Measurements from ENCODE around the gene SRSF7. TPM values are rescaled to one million over a fixed set of nuclear protein-coding genes. Genes with fewer than 3 reads are reported as not detected.
"Not testable (repeated sequence)": the region's sequence is repeated elsewhere in the genome, so short reads cannot be mapped to it uniquely, and the experiment has no call there.

SRSF7 gene
- 10 to 100 TPM; 28.1 to 75.0 (median 43.9) TPM for total RNA-seq
- polyA plus RNA-seq = 100 to 1,000 TPM in 1 of 2 donors, 10 to 100 TPM in 1; 42.2 to 101 TPM
- long read RNA-seq, donor 1, transcript SRSF7-201 (8 exons, 2,489 nt) = major isoform, 8 of 15 reads
- long read RNA-seq, donor 1, partial matches to known transcripts = 2 of 15 reads
- long read RNA-seq, donor 1, other reads (novel, unspliced or antisense) = 0 of 15 reads
- long read RNA-seq, donor 2, transcript SRSF7-201 (8 exons, 2,489 nt) = major isoform, 16 of 35 reads
- long read RNA-seq, donor 2, partial matches to known transcripts = 5 of 35 reads
- long read RNA-seq, donor 2, other reads (novel, unspliced or antisense) = 5 of 35 reads
- long read RNA-seq, donor 3, transcript SRSF7-201 (8 exons, 2,489 nt) = major isoform, 13 of 20 reads
- long read RNA-seq, donor 3, partial matches to known transcripts = 2 of 20 reads
- long read RNA-seq, donor 3, other reads (novel, unspliced or antisense) = 1 of 20 reads

- TF ChIP-seq POLR2A (IDR thresholded peaks at IDR 0.05) = peak; percentile 86 to 100
- no peak for TF ChIP-seq CTCF (IDR thresholded peaks at IDR 0.05)
- 0 to 1% (median 0%) methylated on average over 45 to 68 of the region's 68 CpGs for WGBS, 4 donors
- no peaks in the 10 kb centered on the region for H3K9me3 ChIP-seq
- H3K4me1 ChIP-seq = peaks cover 0 to 63% (median 38%) of the 10 kb centered on the region in 12 donors
- H3K4me3 ChIP-seq = peak within 1 kb of the TSS; percentile 61 to 98 (median 86)
- peaks cover 0 to 42% (median 35%) of the 10 kb centered on the region in 9 donors for H3K36me3 ChIP-seq
- no peaks in the 10 kb centered on the region for H3K27me3 ChIP-seq
- DNase-seq = peak; percentile 97 to 98 (median 97)
- ATAC-seq = peak; percentile 89 to 93 (median 90)
- H3K27ac ChIP-seq = peak within 1 kb of the TSS; percentile 90 to 99 (median 98)
- intact Hi-C loops (cut with DNase I) = loop anchor here in 1 of 10 donors (1.0 kb wide), 1 partner anchor 27 kb away; the partner anchor contains the start of gene GEMIN6
These were observed at the start of gene SRSF7 for GRCh38 chr2:38750891-38751595. Gene SRSF7, minus strand, starts transcription at chr2:38751361. Its CDS starts 105 bp downstream, at chr2:38751256.

GRCh38 chr2:38797953-38798352 is 46.8 kb upstream of the SRSF7 start:
- no peak overlapping the region for H3K4me3 ChIP-seq
- 77 to 100% (median 93%) methylated on average over 3 of the region's 3 CpGs for WGBS, 4 donors

GRCh38 chr2:38797250-38797676 is 46.1 kb upstream of the SRSF7 start:
- Histone ChIP-seq H3K9me3 (no peaks in the 10 kb centered on the region), H3K27me3 (no peaks in the 10 kb centered on the region), H3K4me3 (no peak overlapping the region), H3K36me3 (peaks cover 0 to 37% (median 13%) of the 10 kb centered on the region in 9 donors), H3K27ac (no peak overlapping the region), H3K4me1 (peaks cover 0 to 4% (median 0%) of the 10 kb centered on the region in 12 donors)
- intact Hi-C loops (cut with DNase I) = no loop called here
- 69 to 73% (median 73%) methylated on average over 10 of the region's 10 CpGs for WGBS, 4 donors
- no peak for DNase-seq
- peak in 2 of 4 donors; percentile 26 to 53 for ATAC-seq
- TF ChIP-seq CTCF (IDR thresholded peaks at IDR 0.05) = no peak
- no peak for TF ChIP-seq POLR2A (IDR thresholded peaks at IDR 0.05)

More at GRCh38 chr2:38797953-38798352, 46.8 kb upstream of the SRSF7 start:
- peak overlapping the region in 2 of 12 donors; percentile 5 to 19 for H3K27ac ChIP-seq
- intact Hi-C loops (cut with DNase I) = no loop called here
- TF ChIP-seq CTCF (IDR thresholded peaks at IDR 0.05) = no peak
- TF ChIP-seq POLR2A (IDR thresholded peaks at IDR 0.05) = no peak
- DNase-seq = no peak
- H3K27me3 ChIP-seq = no peaks in the 10 kb centered on the region
- no peak for ATAC-seq
- H3K9me3 ChIP-seq = no peaks in the 10 kb centered on the region
- peaks cover 0 to 44% (median 19%) of the 10 kb centered on the region in 9 donors for H3K36me3 ChIP-seq
- peaks cover 0 to 4% (median 0%) of the 10 kb centered on the region in 12 donors for H3K4me1 ChIP-seq

GRCh38 chr2:38795016-38795415 is 43.9 kb upstream of the SRSF7 start:
- H3K27me3 ChIP-seq; H3K4me3 ChIP-seq; ATAC-seq; H3K4me1 ChIP-seq; DNase-seq; H3K9me3 ChIP-seq; H3K27ac ChIP-seq; intact Hi-C loops (cut with DNase I): not testable (repeated sequence)
- 93 to 96% (median 94%) methylated on average over 7 of the region's 7 CpGs for WGBS, 4 donors
- peaks cover 0 to 22% (median 6%) of the 10 kb centered on the region in 9 donors for H3K36me3 ChIP-seq
